ENCODE results near the gene BMAL2.

The BMAL2 gene

GRCh38 chr12:27324530-27324929 is 8.1 kb upstream of the BMAL2 start:
- no peak for DNase-seq

- no peak for DNase-seq
Observed at GRCh38 chr12:27330846-27331245, 1.8 kb upstream of the BMAL2 start.

GRCh38 chr12:27331291-27331926 is 1.2 kb upstream of the BMAL2 start:
- DNase-seq = peak; percentile 1

GRCh38 chr12:27331927-27332324 is 710 bp upstream of the BMAL2 start:
- no peak for DNase-seq

- DNase-seq = no peak
Observed at GRCh38 chr12:27332407-27332713, 276 bp upstream of the BMAL2 start.

GRCh38 chr12:27333403-27334009 is 870 bp downstream of the BMAL2 start:
- DNase-seq = peak; percentile 22

- DNase-seq = no peak
Observed at GRCh38 chr12:27334042-27334720, 1.5 kb downstream of the BMAL2 start.

- DNase-seq = no peak
Observed at GRCh38 chr12:27334721-27335082, 2.1 kb downstream of the BMAL2 start.

GRCh38 chr12:27335364-27336281 is 3.0 kb downstream of the BMAL2 start:
- DNase-seq = no peak

GRCh38 chr12:27336282-27336653 is 3.6 kb downstream of the BMAL2 start:
- DNase-seq = no peak

- DNase-seq = no peak
Observed at GRCh38 chr12:27337376-27337775, 4.7 kb downstream of the BMAL2 start.

GRCh38 chr12:27338473-27338872 is 5.8 kb downstream of the BMAL2 start:
- no peak for DNase-seq

- DNase-seq = no peak
Observed at GRCh38 chr12:27340971-27341370, 8.3 kb downstream of the BMAL2 start.

- no peak for DNase-seq
Observed at GRCh38 chr12:27342536-27342935, 9.9 kb downstream of the BMAL2 start.

- no peak for DNase-seq
Observed at GRCh38 chr12:27343255-27344000, 10.8 kb downstream of the BMAL2 start.

- no peak for DNase-seq
Observed at GRCh38 chr12:27344246-27344645, 11.6 kb downstream of the BMAL2 start.

GRCh38 chr12:27344760-27345159 is 12.1 kb downstream of the BMAL2 start:
- no peak for DNase-seq

GRCh38 chr12:27345376-27345775 is 12.7 kb downstream of the BMAL2 start:
- no peak for DNase-seq

GRCh38 chr12:27347779-27348178 is 15.1 kb downstream of the BMAL2 start:
- DNase-seq = no peak

- DNase-seq = no peak
Observed at GRCh38 chr12:27351476-27351875, 18.8 kb downstream of the BMAL2 start.

- DNase-seq = no peak
Observed at GRCh38 chr12:27355486-27355885, 22.9 kb downstream of the BMAL2 start.

GRCh38 chr12:27355979-27356378 is 23.3 kb downstream of the BMAL2 start:
- DNase-seq = no peak
